ENCODE data around the gene ANKHD1.
"Not testable (repeated sequence)": the region's sequence is repeated elsewhere in the genome, so short reads cannot be mapped to it uniquely, and the experiment has no call there.

Gene ANKHD1

DNA sequence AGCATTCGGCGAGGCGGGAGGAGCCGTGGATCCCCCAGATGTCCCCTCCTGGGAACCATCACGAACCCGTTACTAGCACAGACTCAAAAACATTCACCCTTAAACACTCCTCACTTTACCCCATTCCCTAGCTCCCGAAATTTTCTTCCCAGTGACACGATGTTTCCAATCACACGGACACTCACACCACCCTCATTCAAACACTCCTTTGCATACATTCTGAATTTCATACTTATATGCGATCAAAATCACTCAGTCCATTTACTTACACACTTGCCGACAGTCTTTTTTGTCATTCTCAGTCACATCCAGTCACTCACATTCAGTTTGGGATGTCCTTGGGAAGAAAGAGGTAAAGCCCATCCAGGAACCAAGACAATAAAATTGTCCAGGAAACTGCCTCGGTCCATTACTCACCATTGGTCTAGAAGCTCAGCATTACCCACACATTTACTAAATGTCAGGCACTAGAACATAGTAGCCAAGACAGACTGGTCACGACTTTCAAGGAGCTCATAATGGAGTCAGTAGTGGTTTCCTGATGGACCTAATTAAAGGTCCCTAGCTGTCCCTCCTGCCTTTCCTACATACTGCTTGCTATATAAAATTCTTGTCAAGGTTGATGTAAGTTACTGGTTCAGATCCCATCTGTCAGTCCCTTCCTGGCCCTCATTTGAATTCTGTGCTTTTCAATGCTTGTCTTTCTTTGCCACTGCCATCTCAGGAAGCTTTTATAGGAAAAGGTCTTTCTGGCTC lies 163.6 kb downstream of the ANKHD1 start:
- DNase-seq, result no peak

DNA sequence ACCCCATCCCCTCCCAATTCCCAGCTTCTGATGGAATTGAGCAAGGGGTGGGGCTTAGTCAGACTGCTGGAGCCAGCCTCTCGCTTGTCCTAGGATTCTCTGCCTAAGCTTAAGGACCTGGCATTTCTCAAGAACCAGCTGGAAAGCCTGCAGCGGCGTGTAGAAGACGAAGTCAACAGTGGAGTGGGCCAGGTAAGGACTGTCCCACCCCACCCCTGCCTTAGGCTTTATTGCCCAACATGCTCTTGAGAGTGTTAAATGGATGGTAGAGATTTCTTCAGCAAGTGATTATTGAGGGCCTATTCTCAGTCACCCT lies 164.1 kb downstream of the ANKHD1 start:
- no peak for DNase-seq

DNA sequence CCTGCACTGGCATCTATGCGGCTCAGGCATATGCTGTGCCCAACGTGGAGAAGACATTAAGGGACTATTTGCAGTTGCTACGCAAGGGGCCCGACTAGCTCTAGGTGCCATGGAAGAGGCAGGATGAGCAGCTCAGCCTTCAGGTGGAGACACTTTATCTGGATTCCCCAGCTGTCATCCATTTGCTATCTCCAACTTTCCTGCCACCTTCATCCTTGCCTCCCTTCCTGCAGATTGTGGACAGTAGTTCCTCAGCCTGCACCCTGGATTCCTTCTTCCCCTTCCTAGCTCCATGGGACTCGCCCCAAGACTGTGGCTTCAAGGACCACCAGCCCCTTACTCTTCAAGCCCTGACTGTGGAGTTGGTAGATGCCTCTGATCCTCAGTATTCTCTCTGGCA lies 165.0 kb downstream of the ANKHD1 start:
- DNase-seq, result no peak

DNA sequence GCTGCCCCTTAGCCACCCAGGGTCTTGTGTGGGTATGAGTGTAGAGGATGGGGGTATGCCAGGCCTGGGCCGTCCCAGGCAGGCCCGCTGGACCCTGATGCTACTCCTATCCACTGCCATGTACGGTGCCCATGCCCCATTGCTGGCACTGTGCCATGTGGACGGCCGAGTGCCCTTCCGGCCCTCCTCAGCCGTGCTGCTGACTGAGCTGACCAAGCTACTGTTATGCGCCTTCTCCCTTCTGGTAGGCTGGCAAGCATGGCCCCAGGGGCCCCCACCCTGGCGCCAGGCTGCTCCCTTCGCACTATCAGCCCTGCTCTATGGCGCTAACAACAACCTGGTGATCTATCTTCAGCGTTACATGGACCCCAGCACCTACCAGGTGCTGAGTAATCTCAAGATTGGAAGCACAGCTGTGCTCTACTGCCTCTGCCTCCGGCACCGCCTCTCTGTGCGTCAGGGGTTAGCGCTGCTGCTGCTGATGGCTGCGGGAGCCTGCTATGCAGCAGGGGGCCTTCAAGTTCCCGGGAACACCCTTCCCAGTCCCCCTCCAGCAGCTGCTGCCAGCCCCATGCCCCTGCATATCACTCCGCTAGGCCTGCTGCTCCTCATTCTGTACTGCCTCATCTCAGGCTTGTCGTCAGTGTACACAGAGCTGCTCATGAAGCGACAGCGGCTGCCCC lies 165.6 kb downstream of the ANKHD1 start:
- DNase-seq, result no peak

DNA sequence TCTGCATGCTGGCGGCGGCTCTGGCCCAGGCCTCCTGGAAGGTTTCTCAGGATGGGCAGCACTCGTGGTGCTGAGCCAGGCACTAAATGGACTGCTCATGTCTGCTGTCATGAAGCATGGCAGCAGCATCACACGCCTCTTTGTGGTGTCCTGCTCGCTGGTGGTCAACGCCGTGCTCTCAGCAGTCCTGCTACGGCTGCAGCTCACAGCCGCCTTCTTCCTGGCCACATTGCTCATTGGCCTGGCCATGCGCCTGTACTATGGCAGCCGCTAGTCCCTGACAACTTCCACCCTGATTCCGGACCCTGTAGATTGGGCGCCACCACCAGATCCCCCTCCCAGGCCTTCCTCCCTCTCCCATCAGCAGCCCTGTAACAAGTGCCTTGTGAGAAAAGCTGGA lies 166.2 kb downstream of the ANKHD1 start:
- no peak for DNase-seq

DNA sequence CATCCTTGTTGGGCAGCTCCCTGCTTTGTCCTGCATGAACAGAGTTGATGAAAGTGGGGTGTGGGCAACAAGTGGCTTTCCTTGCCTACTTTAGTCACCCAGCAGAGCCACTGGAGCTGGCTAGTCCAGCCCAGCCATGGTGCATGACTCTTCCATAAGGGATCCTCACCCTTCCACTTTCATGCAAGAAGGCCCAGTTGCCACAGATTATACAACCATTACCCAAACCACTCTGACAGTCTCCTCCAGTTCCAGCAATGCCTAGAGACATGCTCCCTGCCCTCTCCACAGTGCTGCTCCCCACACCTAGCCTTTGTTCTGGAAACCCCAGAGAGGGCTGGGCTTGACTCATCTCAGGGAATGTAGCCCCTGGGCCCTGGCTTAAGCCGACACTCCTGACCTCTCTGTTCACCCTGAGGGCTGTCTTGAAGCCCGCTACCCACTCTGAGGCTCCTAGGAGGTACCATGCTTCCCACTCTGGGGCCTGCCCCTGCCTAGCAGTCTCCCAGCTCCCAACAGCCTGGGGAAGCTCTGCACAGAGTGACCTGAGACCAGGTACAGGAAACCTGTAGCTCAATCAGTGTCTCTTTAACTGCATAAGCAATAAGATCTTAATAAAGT lies 166.9 kb downstream of the ANKHD1 start:
- no peak for DNase-seq

DNA sequence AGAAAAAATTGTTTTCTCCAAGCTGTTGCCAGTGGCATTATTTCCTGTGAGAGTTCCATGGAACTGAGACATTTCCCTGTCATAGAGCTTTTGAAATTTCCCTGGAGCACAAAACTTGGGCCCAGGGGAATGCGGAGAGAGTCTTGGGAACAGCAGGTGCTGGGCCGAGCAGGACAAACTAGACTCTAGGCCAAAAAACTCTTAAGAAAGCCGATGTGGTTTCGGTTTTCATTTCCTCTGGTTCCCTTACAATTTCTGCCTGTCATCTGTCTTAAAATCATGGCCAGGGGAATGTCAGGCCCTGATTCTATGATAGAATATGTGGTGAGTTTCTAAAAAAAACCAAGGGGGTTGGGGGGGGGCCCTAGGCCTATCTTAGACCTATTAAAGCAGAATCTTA lies 167.6 kb downstream of the ANKHD1 start:
- no peak for DNase-seq

DNA sequence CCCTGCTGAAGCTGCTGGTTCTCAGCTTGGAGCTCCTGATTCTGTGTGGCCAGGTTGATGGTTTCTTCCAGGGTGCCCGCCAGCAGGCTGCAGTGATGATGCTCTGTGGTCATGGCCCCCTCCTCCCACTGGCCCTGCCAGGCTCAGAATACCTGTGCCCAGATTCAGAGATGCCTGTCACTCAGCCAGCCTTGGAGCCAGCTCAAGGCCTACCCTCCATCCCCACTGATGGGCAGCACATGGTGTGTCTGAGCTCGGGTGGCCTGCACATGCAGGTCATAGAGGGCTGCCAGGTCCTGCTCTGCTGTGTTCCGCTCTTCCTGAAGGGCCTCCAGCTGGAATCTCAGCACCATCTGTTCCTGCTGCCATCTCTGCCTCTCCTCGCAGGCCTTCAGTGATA lies 168.4 kb downstream of the ANKHD1 start:
- DNase-seq, result no peak

DNA sequence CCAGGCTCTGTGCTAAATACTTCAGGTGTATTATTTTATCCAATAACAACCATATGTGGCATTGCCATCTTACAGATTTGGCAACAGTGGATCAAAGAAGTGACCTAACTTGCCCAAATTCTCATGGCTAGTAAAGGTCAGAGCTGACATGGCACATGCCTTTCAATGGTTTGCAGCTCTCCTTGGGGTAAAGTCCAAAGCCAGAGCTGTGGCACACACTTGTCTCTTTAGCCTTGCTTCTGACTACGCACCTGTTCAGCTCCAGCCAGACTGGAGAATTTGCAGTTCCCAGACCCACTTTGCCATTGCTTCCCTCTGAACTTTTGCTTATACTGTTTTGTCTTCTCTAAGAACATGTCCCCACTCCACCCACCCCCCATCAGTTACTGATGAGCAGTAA lies 168.9 kb downstream of the ANKHD1 start:
- DNase-seq, result no peak

DNA sequence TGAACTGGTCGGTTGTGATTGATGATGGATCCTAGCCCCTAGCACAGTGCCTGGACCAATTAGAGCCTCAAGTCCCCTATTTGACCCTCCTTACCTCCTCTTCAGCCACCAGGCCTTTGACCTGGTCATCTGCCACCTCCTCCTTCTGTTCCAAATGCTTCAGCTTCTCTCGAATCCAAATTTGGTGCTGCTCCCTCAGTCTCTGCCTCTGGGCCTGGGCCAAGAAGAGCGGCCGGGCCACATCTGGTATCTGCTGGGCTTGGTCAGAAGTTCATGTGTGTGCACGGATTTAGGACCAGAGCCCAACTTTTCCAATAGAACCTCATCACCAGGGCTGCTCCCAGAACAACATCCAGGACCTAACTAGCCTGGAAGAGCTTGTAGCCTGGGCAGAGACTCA lies 169.5 kb downstream of the ANKHD1 start:
- no peak for DNase-seq

DNA sequence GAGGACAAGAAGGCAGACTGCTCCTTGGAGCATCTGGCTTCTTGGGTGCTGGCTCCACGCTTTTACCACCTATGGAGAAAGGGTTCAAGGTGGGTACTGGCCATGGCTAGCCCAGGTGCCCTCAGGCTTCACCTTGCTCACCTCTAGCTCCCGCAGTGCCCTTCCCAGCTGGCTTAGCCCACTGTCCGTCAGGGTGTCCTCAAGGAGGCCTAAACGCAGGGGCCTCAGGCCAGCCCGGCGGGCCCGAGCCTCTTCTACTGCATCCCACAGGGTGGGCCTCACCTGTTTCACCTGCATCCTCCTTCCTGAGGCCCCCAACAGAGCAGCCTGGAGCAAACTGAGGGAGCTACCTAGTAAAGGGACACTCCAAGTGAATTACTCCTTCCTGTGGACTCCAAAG lies 172.1 kb downstream of the ANKHD1 start:
- no peak for DNase-seq

DNA sequence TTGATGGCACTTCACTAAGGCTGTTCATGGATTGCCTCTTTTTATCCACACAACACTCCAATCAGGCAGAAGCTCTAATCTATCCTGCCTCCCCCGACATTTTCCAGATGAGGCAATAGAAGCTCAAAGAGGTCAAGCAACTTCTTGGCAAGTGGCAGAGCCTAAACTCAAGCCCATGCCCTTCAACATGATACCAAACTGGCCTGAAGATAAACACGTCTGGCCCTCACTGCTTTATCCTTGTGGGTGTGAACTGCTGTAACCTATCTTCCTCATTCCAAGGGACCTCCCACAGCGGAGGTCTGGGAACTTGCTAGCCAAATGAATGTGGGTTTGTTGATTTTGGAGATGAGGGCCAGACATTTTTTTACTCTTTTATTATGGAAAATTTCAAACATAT lies 172.5 kb downstream of the ANKHD1 start:
- no peak for DNase-seq

DNA sequence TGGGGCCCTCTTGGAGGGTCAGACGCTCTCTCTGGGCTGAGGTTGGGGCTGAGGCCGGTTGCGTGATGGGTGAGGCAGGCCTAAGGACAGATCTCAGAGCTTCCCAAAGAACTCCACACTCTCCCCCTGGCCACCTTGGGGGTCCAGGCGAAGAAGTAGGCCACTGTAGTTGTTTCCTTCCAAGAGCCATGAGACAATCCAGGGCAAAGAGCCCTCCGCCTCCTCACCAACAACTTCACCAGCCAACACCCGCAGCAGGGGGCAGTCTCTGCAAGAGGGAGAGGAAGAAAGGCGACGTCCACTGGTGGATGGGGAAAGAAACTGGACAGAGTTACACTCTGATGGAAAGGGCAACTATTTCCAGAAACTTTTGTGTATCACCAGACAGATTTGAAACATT lies 173.7 kb downstream of the ANKHD1 start:
- no peak for DNase-seq

DNA sequence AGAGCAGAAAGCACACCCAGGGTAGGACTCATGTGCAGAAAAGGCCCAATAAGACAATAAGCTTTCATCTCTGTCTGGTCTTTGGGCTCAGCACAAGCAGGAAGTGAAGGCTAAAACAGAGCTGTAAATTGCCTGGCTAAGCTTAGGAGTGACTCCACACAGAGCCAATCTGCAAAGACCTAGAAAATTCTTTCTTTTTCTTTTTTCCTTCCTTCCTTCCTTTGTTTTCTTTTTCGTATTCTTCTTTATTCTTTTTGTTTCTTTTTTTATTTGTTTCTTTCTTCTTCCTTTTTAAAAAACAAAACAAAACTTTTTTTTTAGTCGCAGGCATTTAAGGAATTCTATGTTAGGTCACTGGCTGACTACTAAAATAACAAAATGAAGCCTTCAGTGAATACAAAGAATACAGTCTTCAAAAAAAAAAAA lies 175.2 kb downstream of the ANKHD1 start:
- no peak for DNase-seq

DNA sequence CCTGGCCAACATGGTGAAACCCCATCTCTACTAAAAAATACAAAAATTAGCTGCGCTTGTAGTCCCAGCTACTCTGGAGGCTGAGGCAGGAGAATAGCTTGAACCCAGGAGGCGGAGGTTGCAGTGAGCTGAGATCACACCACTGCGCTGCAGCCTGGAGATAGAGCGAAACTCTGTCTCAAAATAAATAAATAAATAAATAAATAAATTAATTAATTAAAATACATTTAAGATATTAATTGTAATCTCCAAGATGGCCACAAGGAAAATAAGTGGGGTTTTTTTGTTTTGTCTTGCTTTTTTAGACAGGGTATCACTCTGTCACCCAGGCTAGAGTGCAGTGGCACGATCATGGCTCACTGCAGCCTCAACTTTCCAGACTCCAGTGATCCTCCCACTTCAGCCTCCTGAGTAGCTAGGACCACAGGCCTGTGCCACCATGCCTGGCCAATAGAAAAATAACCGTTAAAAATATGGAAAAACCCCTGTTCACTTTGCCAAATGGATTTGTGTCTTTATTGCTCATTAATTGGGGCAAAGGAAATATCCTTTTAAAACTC lies 177.6 kb downstream of the ANKHD1 start:
- not testable (repeated sequence) for DNase-seq

DNA sequence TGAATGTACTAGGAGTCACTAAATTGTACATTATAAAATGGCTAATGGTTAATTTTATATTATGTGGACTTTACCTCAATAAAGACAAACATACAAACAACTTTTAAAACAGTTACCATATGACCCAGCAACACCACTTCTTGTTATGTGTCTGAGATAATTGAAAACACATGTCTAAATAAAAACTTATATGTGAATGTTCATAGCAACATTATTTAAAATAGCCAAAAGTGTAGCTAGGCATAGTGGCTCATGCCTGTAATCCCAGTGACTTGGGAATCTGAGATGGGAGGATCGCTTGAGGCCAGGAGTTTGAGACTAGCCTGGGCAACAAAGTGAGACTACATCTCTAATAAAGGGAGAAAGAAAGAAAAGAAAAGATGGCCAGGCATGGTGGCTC lies 185.9 kb downstream of the ANKHD1 start:
- DNase-seq, result no peak

DNA sequence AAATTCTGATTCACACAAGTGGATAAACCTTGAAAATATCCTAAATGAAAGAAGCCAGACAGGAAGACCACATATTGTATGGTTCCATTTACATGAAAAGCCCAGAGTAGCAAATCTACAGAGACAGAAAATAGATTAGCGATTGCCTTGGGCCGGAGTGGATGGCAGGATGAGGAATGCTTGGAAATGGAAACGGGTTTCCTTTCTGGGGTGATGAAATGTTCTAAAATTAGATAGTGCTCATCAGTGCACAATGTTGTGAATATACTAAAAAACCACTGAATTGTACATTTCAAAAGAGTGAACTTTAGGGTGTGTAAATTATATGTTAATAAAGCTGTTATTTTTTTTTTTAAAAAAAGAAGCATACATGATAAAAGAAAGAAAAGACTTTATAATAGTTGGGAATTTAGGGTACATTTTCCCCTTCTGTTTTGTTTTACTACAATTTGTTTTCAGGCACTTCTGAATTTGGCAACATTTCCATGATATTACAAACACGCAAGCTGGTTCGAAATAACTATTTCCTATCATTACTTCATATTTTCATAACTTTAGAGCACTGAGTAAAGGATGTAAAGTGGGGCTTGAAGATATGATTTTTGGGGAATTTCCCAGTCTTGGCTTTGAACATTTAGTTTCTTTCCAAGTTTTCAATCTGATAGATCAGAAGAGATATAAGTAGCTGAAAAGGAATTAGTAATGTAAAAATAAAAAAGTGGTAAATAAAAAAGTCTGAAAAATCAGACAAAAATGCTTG lies 186.9 kb downstream of the ANKHD1 start:
- DNase-seq, result no peak
